Esophagus squamous epithelium (tissue), 5 donors: ENCODE results near the gene MEAF6. TPM values are rescaled to one million over a fixed set of nuclear protein-coding genes. Genes with fewer than 3 reads are reported as not detected.

Experiments used
- DNase-seq: peaks from one replicate; lab custom pipeline; 2025; lab: John Stamatoyannopoulos, UW
- H3K27ac ChIP-seq, 4 donors: fragments of 200-600 bp; sonication (generic); one replicate each; pipeline ENCODE4 v1.5.1; 2016 to 2019; ENCODE audit warnings: mild to moderate bottlenecking in 1 of 4
- H3K27me3 ChIP-seq, 4 donors: fragments of 200-600 bp; sonication (generic); 1 replicate in 3 of 4; 2 replicates in 1 of 4; pipeline versions ENCODE4 v1.5.1 to v1.6.0; 2017 to 2021; ENCODE audit warnings: antibody characterized with exemption in 1 of 4
- H3K36me3 ChIP-seq, 3 donors: fragments of 200-600 bp; sonication (generic); one replicate each; pipeline ENCODE4 v1.5.1; 2016 to 2019
- H3K4me1 ChIP-seq, 3 donors: fragments of 200-600 bp; sonication (generic); one replicate each; pipeline ENCODE4 v1.5.1; 2017 to 2019
- H3K4me3 ChIP-seq, 4 donors: fragments of 200-600 bp; sonication (generic); 1 replicate in 3 of 4; 2 replicates in 1 of 4; pipeline ENCODE4 v1.5.1; 2016 to 2019; ENCODE audit warnings: mild to moderate bottlenecking in 2 of 4, moderate library complexity in 1 of 4
- H3K9me3 ChIP-seq, 3 donors: fragments of 200-600 bp; sonication (generic); one replicate each; pipeline ENCODE4 v1.5.1; 2016 to 2019
- CTCF ChIP-seq, 6 experiments: fragments of 450-650 bp in 4 of 6; fragments of 200-600 bp in 2 of 6; sonication (generic) in 2 of 6; IDR thresholded peaks; one replicate each; pipeline ENCODE4 v1.5.1; 2016 to 2019; ENCODE audit warnings: antibody characterized with exemption in 6 of 6, mild to moderate bottlenecking in 4 of 6, moderate library complexity in 4 of 6
- POLR2A ChIP-seq, 4 donors: fragments of 450-650 bp; IDR thresholded peaks; one replicate each; pipeline ENCODE4 v1.6.1; 2017; ENCODE audit warnings: antibody characterized with exemption in 4 of 4, mild to moderate bottlenecking in 4 of 4, moderate library complexity in 3 of 4
- WGBS, 2 donors: methylation state at CpG; one replicate each; pipeline ENCODE4 v1.1.5; 2018; 5-methylcytosine and 5-hydroxymethylcytosine counted together
- intact Hi-C: fragments of 100-400 bp; cut with DNase I; formaldehyde crosslinking; loops from one replicate; pipeline ENCODE4 v1.15.0; 2022
- total RNA-seq, 4 donors: library from RNA; depleted of rRNA; stranded (reverse); fragments of >200 nt; gene quantifications; one replicate each; pipeline ENCODE4 v1.1.0, GENCODE V29; 2016
- donor health status: DM: yes; HTN: yes; CAD: no.

The MEAF6 gene
- total RNA-seq, 4 donors from 2014 or later, result 45.5 to 67.9 (median 56.5) TPM

- no peak for DNase-seq
- H3K36me3 ChIP-seq, result peaks cover 0 to 13% (median 4%) of the 10 kb centered on the region in 3 donors
- peak overlapping the region; percentile 96 to 99 (median 97) for H3K27ac ChIP-seq
- intact Hi-C loops, result no loop called here
- no peaks in the 10 kb centered on the region for H3K9me3 ChIP-seq
- H3K27me3 ChIP-seq, result no peaks in the 10 kb centered on the region
- TF ChIP-seq CTCF (IDR thresholded peaks at IDR 0.05) (no peak), POLR2A (IDR thresholded peaks at IDR 0.05) (no peak)
- H3K4me3 ChIP-seq, result peak overlapping the region; percentile 74 to 85 (median 82)
- peaks cover 64 to 86% (median 72%) of the 10 kb centered on the region in 3 donors for H3K4me1 ChIP-seq
- WGBS, 2 donors, result 0 to 3% methylated on average over 4 to 6 of the region's 38 CpGs
These were observed 39.7 kb downstream of the MEAF6 start for GRCh38 chr1:37474697-37475379.

GRCh38 chr1:37474046-37474696, 40.4 kb downstream of the MEAF6 start, which contains the start of gene ZC3H12A:
ZC3H12A (plus strand) TSS chr1:37474580; CDS start chr1:37475497, 917 bp downstream.
- peak within 1 kb of the TSS; percentile 96 to 99 (median 97) for H3K27ac ChIP-seq
- H3K4me1 ChIP-seq, result peaks cover 58 to 79% (median 68%) of the 10 kb centered on the region in 3 donors
- H3K27me3 ChIP-seq, result no peaks in the 10 kb centered on the region
- intact Hi-C loops, result no loop called here
- 2% methylated on average over 19 of the region's 78 CpGs; no CpG with 5 or more reads in 1 of the 2 donors for WGBS, 2 donors
- H3K4me3 ChIP-seq, result peak within 1 kb of the TSS; percentile 74 to 85 (median 82)
- TF ChIP-seq POLR2A (IDR thresholded peaks at IDR 0.05) (peak in 3 of 4 donors; percentile 91 to 99 (median 97)), CTCF (IDR thresholded peaks at IDR 0.05) (peak in 1 of 6 experiments; percentile 1)
- DNase-seq, result peak; percentile 54
- H3K9me3 ChIP-seq, result no peaks in the 10 kb centered on the region
- H3K36me3 ChIP-seq, result peaks cover 0 to 13% (median 4%) of the 10 kb centered on the region in 3 donors

- DNase-seq, result no peak
- Histone ChIP-seq H3K27ac (peak overlapping the region; percentile 96 to 99 (median 97)), H3K4me1 (peaks cover 51 to 73% (median 61%) of the 10 kb centered on the region in 3 donors), H3K9me3 (no peaks in the 10 kb centered on the region), H3K27me3 (no peaks in the 10 kb centered on the region), H3K4me3 (peak overlapping the region; percentile 74 to 85 (median 82)), H3K36me3 (peaks cover 0 to 13% (median 4%) of the 10 kb centered on the region in 3 donors)
- intact Hi-C loops, result no loop called here
- TF ChIP-seq POLR2A (IDR thresholded peaks at IDR 0.05) (no peak), CTCF (IDR thresholded peaks at IDR 0.05) (no peak)
- 15 to 23% methylated on average over 7 to 11 of the region's 12 CpGs for WGBS, 2 donors
These were observed 41.0 kb downstream of the MEAF6 start for GRCh38 chr1:37473431-37474045.

- intact Hi-C loops, result no loop called here
- DNase-seq, result no peak
- Histone ChIP-seq H3K36me3 (peaks cover 0 to 8% (median 4%) of the 10 kb centered on the region in 3 donors), H3K27ac (peak overlapping the region; percentile 96 to 99 (median 97)), H3K4me3 (peak overlapping the region in 2 of 4 donors; percentile 81 to 83), H3K27me3 (no peaks in the 10 kb centered on the region), H3K4me1 (peaks cover 47 to 68% (median 56%) of the 10 kb centered on the region in 3 donors), H3K9me3 (no peaks in the 10 kb centered on the region)
- no peak for TF ChIP-seq CTCF (IDR thresholded peaks at IDR 0.05)
- no peak for TF ChIP-seq POLR2A (IDR thresholded peaks at IDR 0.05)
- WGBS, 2 donors, result 58 to 81% methylated on average over 1 of the region's 1 CpG
These were observed 41.6 kb downstream of the MEAF6 start for GRCh38 chr1:37472994-37473393.
